Gastroesophageal sphincter (tissue), 4 donors: ENCODE measurements around the gene SERGEF. TPM values are rescaled to one million over a fixed set of nuclear protein-coding genes. Genes with fewer than 3 reads are reported as not detected.

Source experiments
- ATAC-seq: fragments of 150-250 bp; one replicate; pipeline ENCODE4 v1.9.1; 2016; ENCODE audit warnings: mild to moderate bottlenecking, moderate library complexity
- H3K27ac ChIP-seq, 4 donors: fragments of 200-600 bp; sonication (generic) in 3 of 4; 1 replicate in 3 of 4; 2 replicates in 1 of 4; pipeline ENCODE4 v1.5.1; 2016 to 2019
- H3K27me3 ChIP-seq: fragments of 200-600 bp; sonication (generic); one replicate; pipeline ENCODE4 v1.5.1; 2019
- H3K36me3 ChIP-seq, 2 donors: fragments of 200-600 bp; sonication (generic); one replicate each; pipeline ENCODE4 v1.5.1; 2019; ENCODE audit warnings: control low read depth in 1 of 2
- H3K4me1 ChIP-seq, 3 donors: fragments of 200-600 bp; sonication (generic); 1 replicate in 2 of 3; 2 replicates in 1 of 3; pipeline ENCODE4 v1.5.1; 2016 to 2019; ENCODE audit warnings: control low read depth in 2 of 3
- H3K4me3 ChIP-seq, 2 donors: fragments of 200-600 bp; sonication (generic); one replicate each; pipeline ENCODE4 v1.5.1; 2019; ENCODE audit warnings: mild to moderate bottlenecking in 1 of 2, moderate library complexity in 1 of 2
- H3K9me3 ChIP-seq, 3 donors: fragments of 200-600 bp; sonication (generic); one replicate each; pipeline ENCODE4 v1.5.1; 2017 to 2019; ENCODE audit warnings: control low read depth in 2 of 3
- EP300 ChIP-seq: sonication (generic); formaldehyde crosslinking; IDR thresholded peaks from one replicate; pipeline ENCODE4 v1.6.1; 2017; ENCODE audit warnings: antibody characterized with exemption, mild to moderate bottlenecking
- POLR2A ChIP-seq, 2 donors: fragments of 450-650 bp; IDR thresholded peaks; one replicate each; pipeline ENCODE4 v1.6.1; 2017; ENCODE audit warnings: antibody characterized with exemption in 2 of 2, mild to moderate bottlenecking in 2 of 2, moderate library complexity in 1 of 2
- POLR2AphosphoS5 ChIP-seq: sonication (generic); formaldehyde crosslinking; IDR thresholded peaks from one replicate; pipeline ENCODE4 v1.6.1; 2017; ENCODE audit warnings: antibody characterized with exemption
- WGBS, 2 donors: methylation state at CpG; one replicate each; pipeline ENCODE4 v1.1.5; 2018; ENCODE audit warnings: low coverage in 1 of 2; 5-methylcytosine and 5-hydroxymethylcytosine counted together
- total RNA-seq, 4 donors: library from RNA; depleted of rRNA; stranded (reverse); fragments of >200 nt; gene quantifications; one replicate each; pipeline ENCODE4 v1.1.0, GENCODE V29; 2016
- TF ChIP-seq, protein P1 (sequence below), 4 experiments: fragments of 200-600 bp in 2 of 4; fragments of 450-650 bp in 2 of 4; sonication (generic) in 1 of 4; IDR thresholded peaks; one replicate each; pipeline ENCODE4 v1.5.1; 2017 to 2019; ENCODE audit warnings: antibody characterized with exemption in 4 of 4, mild to moderate bottlenecking in 2 of 4, moderate library complexity in 2 of 4

The SERGEF gene
- total RNA-seq, 4 donors from 2014 or later, result 35.5 to 42.5 (median 36.3) TPM

DNA sequence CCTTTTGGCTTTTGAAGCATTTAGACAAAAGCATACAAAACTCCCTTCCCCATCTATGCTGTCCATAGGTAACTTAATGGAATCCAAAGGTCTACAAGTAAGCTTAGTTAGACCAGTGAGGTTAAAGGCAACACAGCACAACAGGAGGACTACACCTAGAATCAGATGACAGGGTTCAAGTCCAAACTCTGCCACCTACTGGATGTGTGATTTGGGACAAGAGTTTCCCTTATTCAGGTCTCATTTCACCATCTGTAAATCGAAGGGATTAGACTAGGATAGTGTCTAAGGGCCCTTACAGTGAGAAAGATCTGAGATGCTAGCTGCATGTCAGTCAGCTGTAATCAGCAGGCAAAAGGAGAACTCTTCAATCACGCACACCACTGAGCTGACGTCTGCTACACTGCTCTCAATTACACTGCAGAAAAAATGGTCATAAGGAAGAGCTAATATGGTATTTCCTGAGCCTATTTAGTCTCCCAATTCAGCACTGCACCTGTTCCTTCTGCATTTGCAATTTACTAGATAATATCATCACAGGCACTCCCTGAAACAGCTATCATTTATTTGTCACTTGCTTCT, 82.2 kb downstream of the SERGEF start:
- Histone ChIP-seq H3K36me3 (peaks cover 0 to 7% of the 10 kb centered on the region in 2 donors), H3K27ac (no peak overlapping the region), H3K4me1 (peaks cover 0 to 11% (median 4%) of the 10 kb centered on the region in 3 donors), H3K4me3 (no peak overlapping the region), H3K9me3 (no peaks in the 10 kb centered on the region), H3K27me3 (no peaks in the 10 kb centered on the region)
- TF ChIP-seq POLR2AphosphoS5 (no peak), EP300 (no peak)
- WGBS, 2 donors, result 85 to 100% methylated on average over 1 to 3 of the region's 3 CpGs
- ATAC-seq, result no peak

- Histone ChIP-seq H3K4me3 (no peak overlapping the region), H3K4me1 (peaks cover 0 to 13% (median 4%) of the 10 kb centered on the region in 3 donors), H3K9me3 (no peaks in the 10 kb centered on the region), H3K27me3 (no peaks in the 10 kb centered on the region), H3K27ac (no peak overlapping the region), H3K36me3 (peaks cover 0 to 7% of the 10 kb centered on the region in 2 donors)
- 88 to 92% methylated on average over 2 to 3 of the region's 3 CpGs for WGBS, 2 donors
- no peak for ATAC-seq
- TF ChIP-seq EP300 (no peak), POLR2AphosphoS5 (no peak), POLR2A (IDR thresholded peaks at IDR 0.05) (no peak)
- TF ChIP-seq, protein P1, sequence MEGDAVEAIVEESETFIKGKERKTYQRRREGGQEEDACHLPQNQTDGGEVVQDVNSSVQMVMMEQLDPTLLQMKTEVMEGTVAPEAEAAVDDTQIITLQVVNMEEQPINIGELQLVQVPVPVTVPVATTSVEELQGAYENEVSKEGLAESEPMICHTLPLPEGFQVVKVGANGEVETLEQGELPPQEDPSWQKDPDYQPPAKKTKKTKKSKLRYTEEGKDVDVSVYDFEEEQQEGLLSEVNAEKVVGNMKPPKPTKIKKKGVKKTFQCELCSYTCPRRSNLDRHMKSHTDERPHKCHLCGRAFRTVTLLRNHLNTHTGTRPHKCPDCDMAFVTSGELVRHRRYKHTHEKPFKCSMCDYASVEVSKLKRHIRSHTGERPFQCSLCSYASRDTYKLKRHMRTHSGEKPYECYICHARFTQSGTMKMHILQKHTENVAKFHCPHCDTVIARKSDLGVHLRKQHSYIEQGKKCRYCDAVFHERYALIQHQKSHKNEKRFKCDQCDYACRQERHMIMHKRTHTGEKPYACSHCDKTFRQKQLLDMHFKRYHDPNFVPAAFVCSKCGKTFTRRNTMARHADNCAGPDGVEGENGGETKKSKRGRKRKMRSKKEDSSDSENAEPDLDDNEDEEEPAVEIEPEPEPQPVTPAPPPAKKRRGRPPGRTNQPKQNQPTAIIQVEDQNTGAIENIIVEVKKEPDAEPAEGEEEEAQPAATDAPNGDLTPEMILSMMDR (IDR thresholded peaks at IDR 0.05), result no peak
These were observed 83.7 kb downstream of the SERGEF start for GRCh38 chr11:17929171-17929570.

GRCh38 chr11:17927681-17928343, 85.0 kb downstream of the SERGEF start:
- H3K9me3 ChIP-seq, result no peaks in the 10 kb centered on the region
- no peaks in the 10 kb centered on the region for H3K27me3 ChIP-seq
- WGBS, 2 donors, result 61 to 75% methylated on average over 2 to 3 of the region's 3 CpGs
- H3K4me1 ChIP-seq, result peaks cover 0 to 26% (median 7%) of the 10 kb centered on the region in 3 donors
- ATAC-seq, result peak; percentile 79
- no peak overlapping the region for H3K4me3 ChIP-seq
- H3K27ac ChIP-seq, result no peak overlapping the region
- peaks cover 0 to 7% of the 10 kb centered on the region in 2 donors for H3K36me3 ChIP-seq
- no peak for TF ChIP-seq EP300

GRCh38 chr11:17927041-17927440, 85.8 kb downstream of the SERGEF start:
- no peaks in the 10 kb centered on the region for H3K27me3 ChIP-seq
- no peak overlapping the region for H3K27ac ChIP-seq
- no peak for ATAC-seq
- TF ChIP-seq POLR2A (IDR thresholded peaks at IDR 0.05) (no peak), EP300 (no peak), POLR2AphosphoS5 (no peak)
- TF ChIP-seq, protein P1 (IDR thresholded peaks at IDR 0.05), result no peak
- peaks cover 0 to 34% (median 7%) of the 10 kb centered on the region in 3 donors for H3K4me1 ChIP-seq
- no peaks in the 10 kb centered on the region for H3K9me3 ChIP-seq
- peaks cover 0 to 7% of the 10 kb centered on the region in 2 donors for H3K36me3 ChIP-seq
- WGBS, 2 donors, result 81 to 84% methylated on average over 2 to 3 of the region's 3 CpGs
- no peak overlapping the region for H3K4me3 ChIP-seq

GRCh38 chr11:17924713-17925112, 88.1 kb downstream of the SERGEF start:
- no peak overlapping the region for H3K27ac ChIP-seq
- peaks cover 0 to 3% of the 10 kb centered on the region in 2 donors for H3K36me3 ChIP-seq
- H3K27me3 ChIP-seq, result no peaks in the 10 kb centered on the region
- no peaks in the 10 kb centered on the region for H3K9me3 ChIP-seq
- TF ChIP-seq POLR2AphosphoS5 (no peak), EP300 (no peak), POLR2A (IDR thresholded peaks at IDR 0.05) (no peak)
- TF ChIP-seq, protein P1 (IDR thresholded peaks at IDR 0.05), result no peak
- WGBS, 2 donors, result 85 to 89% methylated on average over 3 of the region's 3 CpGs
- ATAC-seq, result no peak
- peaks cover 0 to 54% (median 7%) of the 10 kb centered on the region in 3 donors for H3K4me1 ChIP-seq
- no peak overlapping the region for H3K4me3 ChIP-seq

DNA sequence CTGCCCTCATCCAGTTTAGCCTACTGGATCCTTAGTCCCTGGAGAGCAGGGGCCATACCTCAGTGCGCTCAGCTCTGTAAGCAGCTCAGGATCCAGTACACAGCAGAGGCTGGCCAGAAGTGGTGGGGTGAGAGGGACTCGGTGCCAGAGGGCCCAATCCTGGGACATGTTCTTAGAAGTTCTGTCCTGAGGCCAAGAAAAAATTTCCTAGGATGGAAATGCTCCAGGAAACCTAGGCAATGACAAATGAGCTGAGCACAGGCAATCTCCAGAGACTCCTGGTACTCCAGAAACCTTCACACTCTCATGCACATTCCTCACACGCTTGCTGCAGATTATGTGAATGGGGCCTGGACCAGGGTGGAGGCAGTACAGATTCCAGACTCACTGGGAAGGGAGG, 89.6 kb downstream of the SERGEF start:
- TF ChIP-seq EP300, result no peak
- TF ChIP-seq POLR2A (IDR thresholded peaks at IDR 0.05), result no peak
- no peak for TF ChIP-seq POLR2AphosphoS5
- TF ChIP-seq, protein P1 (IDR thresholded peaks at IDR 0.05), result no peak
- WGBS, 2 donors, result 36% methylated on average over 3 of the region's 3 CpGs; no CpG with 5 or more reads in 1 of the 2 donors
- Histone ChIP-seq H3K27me3 (no peaks in the 10 kb centered on the region), H3K27ac (no peak overlapping the region), H3K4me3 (no peak overlapping the region), H3K36me3 (peaks cover 0 to 11% of the 10 kb centered on the region in 2 donors), H3K4me1 (peaks cover 0 to 54% (median 7%) of the 10 kb centered on the region in 3 donors), H3K9me3 (no peaks in the 10 kb centered on the region)
- peak; percentile 31 for ATAC-seq
